ENCODE data around the gene VPS26C. TPM values are rescaled to one million over a fixed set of nuclear protein-coding genes. Genes with fewer than 3 reads are reported as not detected.
A peak's percentile ranks its signal among the peaks of the same experiment; 100 is the strongest.

Gene VPS26C
- total RNA-seq, 4 donors from 2014 or later: 47.7 to 60.8 (median 55.4) TPM

DNA sequence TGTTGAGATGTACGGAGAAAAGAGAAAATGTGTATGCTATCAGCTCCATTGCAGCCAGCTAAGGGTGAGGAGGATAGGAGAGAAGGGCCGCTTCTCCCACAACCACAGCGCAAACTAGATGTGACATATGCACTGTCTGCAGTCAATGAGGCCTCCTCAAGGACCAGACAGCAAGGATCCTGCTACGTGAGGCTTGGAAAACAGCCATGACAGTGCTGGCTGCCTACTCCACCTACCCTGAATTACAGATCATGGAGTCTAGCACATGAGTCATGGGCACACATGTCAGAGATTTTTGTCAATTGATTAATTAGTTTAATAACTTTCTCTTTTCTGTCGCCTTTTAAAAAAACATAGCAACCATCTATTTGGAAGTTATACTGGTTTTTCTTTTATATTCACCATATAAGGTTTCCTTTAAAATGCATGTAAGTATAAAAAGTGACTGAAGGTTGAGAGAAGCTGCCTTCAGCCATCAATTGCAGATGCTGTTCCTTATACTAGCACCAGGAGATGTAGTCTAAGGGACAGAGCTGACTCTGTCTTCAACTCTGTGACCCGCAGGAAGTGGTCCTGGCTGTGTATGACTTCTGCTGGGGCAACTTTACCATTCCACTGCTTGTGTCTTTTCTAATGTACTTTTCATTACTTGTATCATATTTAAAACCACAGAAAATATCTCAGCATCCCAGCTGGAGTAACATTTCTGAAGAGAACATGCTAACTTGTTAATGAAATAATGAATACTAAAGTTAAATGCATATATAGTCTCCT, 3.1 kb downstream of the VPS26C start:
- Histone ChIP-seq H3K9me3 (no peaks in the 10 kb centered on the region), H3K36me3 (no peaks in the 10 kb centered on the region), H3K4me1 (peaks cover 36% of the 10 kb centered on the region), H3K27me3 (no peaks in the 10 kb centered on the region), H3K27ac (peak overlapping the region; percentile 4), H3K4me3 (no peak overlapping the region)
- no peak for TF ChIP-seq CTCF (IDR thresholded peaks at IDR 0.05)
- no peak for TF ChIP-seq EP300 (IDR thresholded peaks at IDR 0.05)
- TF ChIP-seq POLR2A (IDR thresholded peaks at IDR 0.05): no peak
- TF ChIP-seq POLR2AphosphoS5 (IDR thresholded peaks at IDR 0.05): no peak
- no peak for DNase-seq (ENCODE audit: low spot score in 2 of 2)
- WGBS: 72% methylated on average over 6 of the region's 6 CpGs

DNA sequence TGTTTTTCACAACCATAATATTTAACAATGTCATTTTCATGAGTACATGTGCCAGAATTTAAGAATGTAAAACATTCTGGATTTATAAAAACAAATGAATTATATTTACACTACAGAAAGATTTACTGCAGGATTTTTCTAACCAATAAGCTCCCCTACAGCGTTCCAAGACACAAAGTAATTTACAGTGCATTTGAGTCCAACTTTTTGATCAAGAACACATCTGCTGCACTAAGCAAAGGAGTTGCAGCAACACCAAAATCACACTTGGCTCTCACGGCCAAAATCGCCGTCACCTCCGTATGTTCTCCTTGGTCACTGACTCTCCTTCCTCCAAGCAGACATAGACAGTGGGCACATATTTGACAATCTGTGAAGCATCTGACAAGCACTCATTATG, 7.7 kb downstream of the VPS26C start:
- Histone ChIP-seq H3K27ac (no peak overlapping the region), H3K4me3 (no peak overlapping the region), H3K36me3 (no peaks in the 10 kb centered on the region), H3K4me1 (peaks cover 41% of the 10 kb centered on the region), H3K9me3 (no peaks in the 10 kb centered on the region), H3K27me3 (no peaks in the 10 kb centered on the region)
- TF ChIP-seq POLR2A (IDR thresholded peaks at IDR 0.05) (no peak), CTCF (IDR thresholded peaks at IDR 0.05) (no peak), POLR2AphosphoS5 (IDR thresholded peaks at IDR 0.05) (no peak), EP300 (IDR thresholded peaks at IDR 0.05) (no peak)
- 79% methylated on average over 5 of the region's 5 CpGs for WGBS
- DNase-seq (ENCODE audit: low spot score in 2 of 2): no peak

GRCh38 chr21:37257967-37258877, 8.9 kb downstream of the VPS26C start:
- Histone ChIP-seq H3K27me3 (no peaks in the 10 kb centered on the region), H3K4me3 (peak overlapping the region; percentile 65), H3K27ac (peak overlapping the region; percentile 67), H3K4me1 (peaks cover 29% of the 10 kb centered on the region), H3K36me3 (no peaks in the 10 kb centered on the region), H3K9me3 (no peaks in the 10 kb centered on the region)
- TF ChIP-seq EP300 (IDR thresholded peaks at IDR 0.05): no peak
- TF ChIP-seq CTCF (IDR thresholded peaks at IDR 0.05): no peak
- no peak for TF ChIP-seq POLR2AphosphoS5 (IDR thresholded peaks at IDR 0.05)
- no peak for TF ChIP-seq POLR2A (IDR thresholded peaks at IDR 0.05)
- peak; percentile 66 to 83 for DNase-seq (ENCODE audit: low spot score in 2 of 2)
- 6% methylated on average over 48 of the region's 55 CpGs for WGBS

DNA sequence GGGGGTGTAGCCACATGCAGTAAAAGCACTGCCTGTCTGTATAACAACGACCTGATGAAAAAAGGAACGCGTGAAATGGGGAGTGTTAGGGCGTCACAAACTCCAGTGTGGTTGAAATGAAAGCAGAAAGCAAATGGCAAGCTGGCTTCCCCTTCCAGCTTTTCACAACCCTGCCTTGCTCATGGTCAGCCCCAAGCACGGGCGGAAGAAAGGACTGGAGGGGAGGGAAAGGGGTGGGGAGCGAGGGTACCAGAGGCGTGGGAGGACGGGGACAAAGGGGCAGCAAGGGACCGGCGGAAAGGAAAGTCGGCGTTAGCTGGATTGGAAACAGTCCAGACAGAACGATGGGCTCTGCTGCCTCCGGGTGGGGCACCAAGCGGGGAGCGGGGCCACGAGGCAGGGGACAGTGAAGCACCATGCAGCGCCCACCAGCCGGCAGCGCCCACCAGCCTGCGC, 9.6 kb downstream of the VPS26C start:
- 5% methylated on average over 22 of the region's 22 CpGs for WGBS
- Histone ChIP-seq H3K27ac (peak overlapping the region; percentile 67), H3K4me3 (peak overlapping the region; percentile 65), H3K9me3 (no peaks in the 10 kb centered on the region), H3K36me3 (no peaks in the 10 kb centered on the region), H3K27me3 (no peaks in the 10 kb centered on the region), H3K4me1 (peaks cover 28% of the 10 kb centered on the region)
- TF ChIP-seq EP300 (IDR thresholded peaks at IDR 0.05): no peak
- no peak for TF ChIP-seq POLR2A (IDR thresholded peaks at IDR 0.05)
- no peak for TF ChIP-seq POLR2AphosphoS5 (IDR thresholded peaks at IDR 0.05)
- TF ChIP-seq CTCF (IDR thresholded peaks at IDR 0.05): no peak
- DNase-seq (ENCODE audit: low spot score in 2 of 2): peak in 1 of 2 donors; percentile 62

GRCh38 chr21:37253991-37254390, 13.1 kb downstream of the VPS26C start:
- Histone ChIP-seq H3K4me3 (no peak overlapping the region), H3K36me3 (no peaks in the 10 kb centered on the region), H3K27me3 (no peaks in the 10 kb centered on the region), H3K27ac (no peak overlapping the region), H3K9me3 (no peaks in the 10 kb centered on the region), H3K4me1 (peaks cover 32% of the 10 kb centered on the region)
- no peak for TF ChIP-seq POLR2AphosphoS5 (IDR thresholded peaks at IDR 0.05)
- no peak for TF ChIP-seq CTCF (IDR thresholded peaks at IDR 0.05)
- TF ChIP-seq POLR2A (IDR thresholded peaks at IDR 0.05): no peak
- TF ChIP-seq EP300 (IDR thresholded peaks at IDR 0.05): no peak
- DNase-seq (ENCODE audit: low spot score in 2 of 2): no peak
- WGBS: 77% methylated on average over 6 of the region's 6 CpGs
